Adrenal gland (tissue), 5 donors: ENCODE data around the gene AIFM2.

Source experiments
- POLR2A ChIP-seq, 2 donors: fragments of 450-650 bp; IDR thresholded peaks; one replicate each; pipeline ENCODE4 v1.6.1; 2017; ENCODE audit warnings: antibody characterized with exemption in 2 of 2, mild to moderate bottlenecking in 2 of 2, moderate library complexity in 1 of 2
- TF ChIP-seq, protein P1 (sequence below), 6 experiments: fragments of 450-650 bp in 4 of 6; fragments of 200-600 bp in 2 of 6; sonication (generic) in 1 of 6; IDR thresholded peaks; 1 replicate in 5 of 6; 2 replicates in 1 of 6; pipeline versions ENCODE4 v1.5.1 to v1.8.0; 2016 to 2021; ENCODE audit warnings: antibody characterized with exemption in 6 of 6, mild to moderate bottlenecking in 2 of 6, moderate library complexity in 1 of 6
- donor health status: DM: no; HTN: no; CAD: no.

DNA sequence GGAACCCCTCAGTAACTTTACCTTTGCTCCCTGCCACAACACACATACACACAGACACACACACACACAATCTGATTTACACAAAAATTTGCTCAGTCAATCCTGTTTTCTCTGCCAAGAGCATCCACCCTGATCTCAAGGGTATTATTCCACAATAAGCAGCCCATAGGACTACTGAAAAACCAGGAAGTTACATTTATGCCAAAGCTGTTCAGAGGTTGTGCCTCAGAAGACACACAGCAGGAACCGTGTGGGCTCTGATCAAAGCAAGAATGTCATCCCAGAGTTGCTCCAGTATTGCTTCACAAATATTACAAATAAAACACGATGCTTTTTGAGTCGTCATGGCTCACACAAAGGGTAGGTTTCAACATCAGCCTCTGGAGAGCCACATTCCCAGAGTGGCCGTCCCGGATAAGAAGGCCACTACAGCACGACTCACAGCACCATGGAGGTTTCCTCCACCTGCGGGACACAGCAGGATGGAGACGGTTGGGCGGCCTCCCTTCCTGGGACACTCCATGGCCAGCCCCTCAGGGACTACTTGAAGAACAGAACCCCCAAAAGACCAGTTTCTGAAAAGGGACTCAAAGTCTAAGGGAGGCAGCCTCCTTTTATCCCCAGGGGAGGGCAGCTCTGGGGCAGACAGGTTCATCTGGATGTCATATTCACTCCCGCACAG is 1.6 kb downstream of the AIFM2 start:
- TF ChIP-seq, protein P1, sequence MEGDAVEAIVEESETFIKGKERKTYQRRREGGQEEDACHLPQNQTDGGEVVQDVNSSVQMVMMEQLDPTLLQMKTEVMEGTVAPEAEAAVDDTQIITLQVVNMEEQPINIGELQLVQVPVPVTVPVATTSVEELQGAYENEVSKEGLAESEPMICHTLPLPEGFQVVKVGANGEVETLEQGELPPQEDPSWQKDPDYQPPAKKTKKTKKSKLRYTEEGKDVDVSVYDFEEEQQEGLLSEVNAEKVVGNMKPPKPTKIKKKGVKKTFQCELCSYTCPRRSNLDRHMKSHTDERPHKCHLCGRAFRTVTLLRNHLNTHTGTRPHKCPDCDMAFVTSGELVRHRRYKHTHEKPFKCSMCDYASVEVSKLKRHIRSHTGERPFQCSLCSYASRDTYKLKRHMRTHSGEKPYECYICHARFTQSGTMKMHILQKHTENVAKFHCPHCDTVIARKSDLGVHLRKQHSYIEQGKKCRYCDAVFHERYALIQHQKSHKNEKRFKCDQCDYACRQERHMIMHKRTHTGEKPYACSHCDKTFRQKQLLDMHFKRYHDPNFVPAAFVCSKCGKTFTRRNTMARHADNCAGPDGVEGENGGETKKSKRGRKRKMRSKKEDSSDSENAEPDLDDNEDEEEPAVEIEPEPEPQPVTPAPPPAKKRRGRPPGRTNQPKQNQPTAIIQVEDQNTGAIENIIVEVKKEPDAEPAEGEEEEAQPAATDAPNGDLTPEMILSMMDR (IDR thresholded peaks at IDR 0.05) = no peak
- TF ChIP-seq POLR2A (IDR thresholded peaks at IDR 0.05) = no peak
